CD4-positive, alpha-beta T cell treated with Interleukin-15 for 4 hours (primary cell): ENCODE data around the gene LCAT.

Experiments
- DNase-seq: peaks from one replicate; pipeline ENCODE4 v3.0.0-alpha.2; 2020; ENCODE audit warnings: low spot score

LCAT gene

DNA sequence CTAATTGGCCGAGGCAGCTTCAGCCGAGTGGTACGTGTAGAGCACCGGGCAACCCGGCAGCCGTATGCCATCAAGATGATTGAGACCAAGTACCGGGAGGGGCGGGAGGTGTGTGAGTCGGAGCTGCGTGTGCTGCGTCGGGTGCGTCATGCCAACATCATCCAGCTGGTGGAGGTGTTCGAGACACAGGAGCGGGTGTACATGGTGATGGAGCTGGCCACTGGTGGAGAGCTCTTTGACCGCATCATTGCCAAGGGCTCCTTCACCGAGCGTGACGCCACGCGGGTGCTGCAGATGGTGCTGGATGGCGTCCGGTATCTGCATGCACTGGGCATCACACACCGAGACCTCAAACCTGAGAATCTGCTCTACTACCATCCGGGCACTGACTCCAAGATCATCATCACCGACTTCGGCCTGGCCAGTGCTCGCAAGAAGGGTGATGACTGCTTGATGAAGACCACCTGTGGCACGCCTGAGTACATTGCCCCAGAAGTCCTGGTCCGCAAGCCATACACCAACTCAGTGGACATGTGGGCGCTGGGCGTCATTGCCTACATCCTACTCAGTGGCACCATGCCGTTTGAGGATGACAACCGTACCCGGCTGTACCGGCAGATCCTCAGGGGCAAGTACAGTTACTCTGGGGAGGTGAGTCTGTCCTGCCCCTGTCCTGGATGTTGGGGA is 34.7 kb downstream of the LCAT start:
- no peak for DNase-seq

DNA sequence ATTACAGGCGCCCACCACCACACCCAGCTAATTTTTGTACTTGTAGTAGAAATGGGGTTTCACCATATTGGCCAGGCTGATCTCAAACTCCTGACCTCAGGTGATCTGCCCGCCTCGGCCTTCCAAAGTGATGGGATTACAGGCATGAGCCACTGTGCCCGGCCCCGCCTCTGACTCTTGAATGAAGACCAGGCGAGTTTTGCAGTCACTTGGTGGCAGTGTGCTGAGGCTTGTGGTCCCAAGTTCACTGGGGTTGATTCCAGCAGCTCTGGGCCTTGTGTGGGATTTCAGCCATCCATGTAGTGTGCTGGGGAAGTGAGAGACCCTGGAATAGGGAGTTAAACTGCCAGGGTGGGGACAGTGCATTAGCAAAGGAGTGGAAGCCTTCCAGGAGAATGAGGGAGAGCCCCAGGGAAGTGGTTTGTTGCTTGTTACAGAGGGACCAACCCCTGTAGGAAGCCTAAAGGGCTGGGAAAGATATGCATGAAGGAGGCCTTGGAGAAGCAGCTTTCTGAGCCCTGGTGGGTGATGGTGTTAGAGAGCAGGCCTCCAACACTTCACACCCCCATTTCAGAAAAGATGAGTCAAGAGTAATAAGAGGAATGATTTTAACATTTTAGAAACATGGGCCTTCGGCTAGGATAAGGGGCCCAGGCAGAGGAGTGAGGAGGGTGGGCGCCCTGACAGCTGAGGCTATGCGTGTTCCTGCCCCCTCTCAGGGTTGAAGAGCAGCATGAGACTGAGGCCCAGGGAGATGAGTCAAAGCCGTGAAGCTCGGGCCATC is 36.3 kb downstream of the LCAT start:
- DNase-seq = no peak

DNA sequence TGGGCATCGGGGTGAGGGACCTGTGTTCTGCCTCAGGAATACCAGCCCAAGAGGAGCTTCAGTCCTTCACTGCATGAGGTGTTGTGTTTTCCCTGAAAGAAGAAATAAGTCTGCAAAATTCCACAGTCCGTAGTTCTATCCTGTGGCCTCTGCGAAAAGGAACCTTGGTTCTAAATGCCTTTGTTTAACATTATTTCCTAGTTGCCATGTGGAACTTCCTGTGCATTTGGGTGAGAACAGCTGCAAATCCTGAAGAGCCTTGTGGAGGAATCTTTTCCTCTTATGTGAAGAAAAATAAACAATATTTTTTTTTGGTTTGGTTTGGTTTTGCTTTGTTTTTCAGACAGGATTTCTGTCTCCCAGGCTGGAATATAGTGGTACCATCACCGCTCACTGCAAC is 41.1 kb downstream of the LCAT start:
- no peak for DNase-seq

DNA sequence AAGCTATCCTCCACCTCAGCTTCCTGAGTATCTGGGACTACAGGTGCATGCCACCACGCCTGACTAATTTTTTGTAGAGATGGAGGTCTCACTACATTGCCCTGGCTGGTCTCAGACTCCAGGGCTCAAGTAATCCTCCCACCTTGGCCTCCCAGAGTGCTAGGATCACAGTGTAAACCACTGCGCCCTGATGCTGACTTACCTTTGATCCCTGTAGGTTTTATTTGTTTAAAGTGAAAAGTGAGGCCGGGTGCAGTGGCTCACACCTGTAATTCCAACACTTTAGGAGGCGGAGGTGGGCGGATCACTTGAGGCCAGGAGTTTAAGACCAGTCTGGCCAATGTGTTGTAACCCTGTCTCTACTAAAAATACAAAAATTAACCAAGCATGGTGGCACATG is 42.2 kb downstream of the LCAT start:
- no peak for DNase-seq

DNA sequence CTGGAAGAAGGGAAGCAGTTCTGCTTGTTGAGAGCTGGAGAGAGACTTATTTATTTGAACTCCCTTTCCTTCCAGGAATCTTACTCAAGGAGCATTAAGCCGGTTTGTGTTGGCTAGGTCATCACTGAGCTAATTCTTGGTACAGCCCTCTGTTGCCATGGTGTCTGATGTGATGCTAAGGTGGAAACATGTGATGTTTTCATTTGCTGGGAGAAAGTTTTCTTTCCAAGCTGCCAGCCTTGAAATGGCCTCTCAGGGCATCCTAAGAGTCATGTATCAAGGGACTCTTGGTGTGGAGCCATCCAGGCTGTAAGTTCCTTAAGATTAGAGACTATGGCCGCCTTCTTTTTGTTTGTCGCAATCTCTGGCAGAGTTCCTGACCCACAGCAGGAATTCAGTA is 46.7 kb downstream of the LCAT start:
- DNase-seq = no peak

DNA sequence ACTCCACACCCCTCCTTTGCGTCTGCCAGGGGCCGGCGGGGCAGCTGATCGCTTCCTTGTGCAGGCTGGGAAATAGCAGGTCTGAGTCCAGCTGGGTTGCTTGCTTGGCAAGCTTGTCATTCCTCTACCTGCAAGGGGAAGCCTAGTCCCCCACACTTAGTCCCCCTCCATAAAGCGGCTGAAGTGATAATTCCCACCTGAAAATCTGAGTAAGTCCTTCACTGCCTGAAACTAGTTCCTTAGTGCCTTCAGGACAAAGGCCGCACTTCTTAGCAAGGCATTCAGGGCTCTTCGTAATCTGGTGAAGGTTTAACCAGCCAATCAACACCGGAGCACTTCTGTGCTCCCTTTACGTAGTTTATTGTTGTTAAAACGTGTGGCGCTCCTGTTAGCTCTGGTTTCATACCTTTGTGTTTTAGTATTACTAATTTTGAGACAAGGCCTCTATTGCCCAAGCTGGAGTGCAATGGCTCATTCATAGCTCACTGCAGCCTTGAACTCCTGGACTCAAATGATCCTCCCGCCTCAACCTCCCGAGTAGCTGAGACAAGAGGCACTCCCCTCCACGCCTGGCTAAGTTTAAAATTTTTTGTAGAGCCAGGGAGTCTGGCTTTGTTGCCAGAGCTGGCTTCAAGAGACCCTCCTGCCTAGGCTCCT is 50.0 kb downstream of the LCAT start:
- DNase-seq = no peak

DNA sequence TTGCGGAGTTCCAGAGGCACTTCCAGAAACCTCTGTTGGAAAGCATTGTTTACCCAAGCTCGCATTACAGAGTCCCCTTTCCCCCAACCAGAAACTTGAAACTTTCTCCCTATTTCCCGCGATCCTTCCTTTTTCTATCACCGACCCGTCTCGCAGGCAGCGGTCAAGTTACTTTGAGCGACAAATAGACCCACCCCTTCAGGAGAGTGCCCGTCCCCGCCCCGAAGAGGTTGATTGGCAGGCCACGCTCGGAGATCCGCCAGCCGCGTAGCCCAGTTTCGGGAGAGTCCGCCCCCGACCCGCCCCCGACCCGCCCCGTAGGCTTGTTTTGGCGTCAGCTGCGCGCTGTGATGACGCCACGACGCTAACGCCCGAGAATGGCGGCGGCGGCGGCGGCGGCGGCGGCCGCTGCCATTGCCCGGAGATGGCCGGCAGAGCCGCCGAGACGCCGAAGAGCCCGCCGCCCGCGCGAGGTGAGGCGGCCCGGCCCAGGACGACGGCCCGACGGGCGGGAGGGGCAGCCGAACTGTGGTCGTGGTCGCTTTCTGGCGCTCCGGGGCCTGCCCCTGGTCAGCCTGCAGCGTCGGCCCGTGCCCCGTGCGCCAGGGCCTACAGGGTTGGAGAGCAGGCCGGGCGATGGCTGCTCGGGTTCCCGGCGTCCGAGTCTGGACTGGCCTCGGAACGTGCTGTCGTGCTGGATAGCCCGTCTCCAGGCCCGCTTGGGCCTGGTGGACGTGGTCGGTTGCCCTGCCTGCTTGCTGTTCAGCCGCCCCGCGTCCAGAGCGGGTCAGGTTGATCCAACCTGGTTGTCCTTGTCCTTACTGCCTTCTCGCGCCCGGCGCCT is 50.8 kb downstream of the LCAT start, which contains the start of gene PSKH1:
TSS of gene PSKH1 (plus strand) at position 356 of the 844 bp plus-strand sequence. CDS start 15,496 bp downstream, outside the sequence.
- DNase-seq = peak; percentile 92

DNA sequence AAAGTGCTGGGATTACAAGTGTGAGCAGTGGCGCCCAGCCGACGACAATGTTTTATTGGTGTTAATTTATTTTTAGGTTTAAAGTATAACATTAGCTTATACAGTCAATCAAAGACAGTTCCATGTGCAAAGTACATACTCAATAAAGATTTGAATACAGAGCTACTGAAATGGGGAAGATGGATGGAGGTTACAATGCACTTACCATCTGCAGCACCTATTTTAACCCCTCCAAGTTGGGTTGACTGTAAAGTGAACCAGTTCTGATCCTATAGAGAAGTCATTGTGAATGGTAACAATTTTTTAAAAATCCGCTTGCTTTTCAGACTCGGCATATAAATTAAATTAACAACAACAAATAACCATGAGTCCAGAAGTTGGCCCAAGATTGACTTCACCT is 51.5 kb downstream of the LCAT start:
- DNase-seq = no peak
